ENCODE results near the gene HAP1.

GRCh38 chr17:41688641-41689496 lies 45.6 kb downstream of the HAP1 start, which contains the start of gene EIF1:
- TF ChIP-seq POLR2A (IDR thresholded peaks at IDR 0.05) = peak; percentile 52 to 99
- TF ChIP-seq CTCF (IDR thresholded peaks at IDR 0.05) = no peak
